Mucosa of rectum (tissue), 2 donors: ENCODE results near the gene OR2G6.
"Not testable (repeated sequence)": the region's sequence is repeated elsewhere in the genome, so short reads cannot be mapped to it uniquely, and the experiment has no call there.

Experiments
- H3K27ac ChIP-seq, 2 donors: one replicate each; pipeline ENCODE4 v1.7.0; 2013; ENCODE audit warnings: inconsistent platforms in 2 of 2, low read depth in 2 of 2, low read length in 2 of 2
- H3K27me3 ChIP-seq, 2 donors: one replicate each; pipeline ENCODE4 v1.7.0; 2013; ENCODE audit warnings: low read length in 2 of 2; ENCODE audit not compliant: control insufficient read depth in 2 of 2, insufficient read depth in 2 of 2
- H3K36me3 ChIP-seq, 2 donors: one replicate each; pipeline ENCODE4 v1.7.0; 2013; ENCODE audit warnings: low read length in 2 of 2; ENCODE audit not compliant: control insufficient read depth in 2 of 2, insufficient read depth in 2 of 2
- H3K4me1 ChIP-seq, 2 donors: one replicate each; pipeline ENCODE4 v1.7.0; 2013; ENCODE audit warnings: low read length in 2 of 2, mild to moderate bottlenecking in 1 of 2; ENCODE audit not compliant: control insufficient read depth in 2 of 2, insufficient read depth in 2 of 2
- H3K4me3 ChIP-seq, 2 donors: one replicate each; pipeline ENCODE4 v1.7.0; 2013; ENCODE audit warnings: low read length in 2 of 2
- H3K9ac ChIP-seq, 2 donors: one replicate each; pipeline ENCODE4 v1.7.0; 2013; ENCODE audit warnings: low read length in 2 of 2, low read depth in 1 of 2, mild to moderate bottlenecking in 1 of 2
- H3K9me3 ChIP-seq, 2 donors: one replicate each; pipeline ENCODE4 v1.7.0; 2013; ENCODE audit warnings: low read length in 2 of 2; ENCODE audit not compliant: control insufficient read depth in 2 of 2
- donor health status: healthy.
- donor health status: Normal muscosa, but diverticular disease.

The OR2G6 gene

GRCh38 chr1:248574657-248575056 is 66.8 kb downstream of the OR2G6 start, which contains the start of gene OR2T34:
OR2T34 (minus strand) TSS chr1:248574757; CDS start chr1:248574757, 0 bp downstream.
- H3K36me3 ChIP-seq, H3K4me1 ChIP-seq, H3K27ac ChIP-seq, H3K4me3 ChIP-seq, H3K27me3 ChIP-seq, H3K9me3 ChIP-seq, H3K9ac ChIP-seq: not testable (repeated sequence)

- Histone ChIP-seq H3K4me1 (no peaks in the 10 kb centered on the region), H3K27me3 (no peaks in the 10 kb centered on the region), H3K9me3 (no peaks in the 10 kb centered on the region), H3K9ac (no peak overlapping the region), H3K4me3 (no peak overlapping the region), H3K27ac (no peak overlapping the region), H3K36me3 (no peaks in the 10 kb centered on the region)
Measured at GRCh38 chr1:248576260-248576980, 68.5 kb downstream of the OR2G6 start.
